ENCODE results near the gene POLR2L.

POLR2L gene

GRCh38 chr11:837189-837989 is 4.9 kb downstream of the POLR2L start:
- DNase-seq = no peak

- DNase-seq = no peak
Measured at GRCh38 chr11:836700-837099, 5.6 kb downstream of the POLR2L start.

GRCh38 chr11:836274-836673 is 6.1 kb downstream of the POLR2L start:
- DNase-seq = no peak

- DNase-seq = no peak
Measured at GRCh38 chr11:834371-835316, 7.7 kb downstream of the POLR2L start.

GRCh38 chr11:833849-834311 is 8.4 kb downstream of the POLR2L start:
- DNase-seq = no peak

- DNase-seq = no peak
Measured at GRCh38 chr11:833114-833791, 9.1 kb downstream of the POLR2L start.

GRCh38 chr11:832529-833113 is 9.7 kb downstream of the POLR2L start, which contains the start of gene CD151:
Gene CD151 (plus strand): TSS chr11:832952. CDS start chr11:836070, 3,118 bp downstream.
- peak; percentile 38 for DNase-seq

- no peak for DNase-seq
Measured at GRCh38 chr11:831961-832528, 10.3 kb downstream of the POLR2L start.

- no peak for DNase-seq
Measured at GRCh38 chr11:831118-831864, 11.0 kb downstream of the POLR2L start.

- DNase-seq = peak; percentile 87
Measured at GRCh38 chr11:830295-831117, 11.8 kb downstream of the POLR2L start.

- DNase-seq = no peak
Measured at GRCh38 chr11:829847-830294, 12.5 kb downstream of the POLR2L start.

GRCh38 chr11:829176-829846 is 13.0 kb downstream of the POLR2L start:
- no peak for DNase-seq

- no peak for DNase-seq
Measured at GRCh38 chr11:828506-829175, 13.7 kb downstream of the POLR2L start.

GRCh38 chr11:827897-828192 is 14.5 kb downstream of the POLR2L start, which contains the start of gene CRACR2B:
Gene CRACR2B (plus strand): TSS chr11:827919. CDS start chr11:828608, 689 bp downstream.
- no peak for DNase-seq

- no peak for DNase-seq
Measured at GRCh38 chr11:827146-827896, 15.0 kb downstream of the POLR2L start.

GRCh38 chr11:826836-827145 is 15.5 kb downstream of the POLR2L start:
- no peak for DNase-seq

- DNase-seq = no peak
Measured at GRCh38 chr11:826227-826621, 16.1 kb downstream of the POLR2L start.

GRCh38 chr11:825366-826226 is 16.7 kb downstream of the POLR2L start:
- DNase-seq = no peak

Data from NCI-H1105 treated with DMSO at 0.1 percent for 48 hours (cell line).